ENCODE data around the gene SERPINA9. TPM values are rescaled to one million over a fixed set of nuclear protein-coding genes. Genes with fewer than 3 reads are reported as not detected.
A peak's percentile ranks its signal among the peaks of the same experiment; 100 is the strongest.

The SERPINA9 gene
- polyA plus RNA-seq, 1 donor from 2014 or later, result 0.63 TPM

DNA sequence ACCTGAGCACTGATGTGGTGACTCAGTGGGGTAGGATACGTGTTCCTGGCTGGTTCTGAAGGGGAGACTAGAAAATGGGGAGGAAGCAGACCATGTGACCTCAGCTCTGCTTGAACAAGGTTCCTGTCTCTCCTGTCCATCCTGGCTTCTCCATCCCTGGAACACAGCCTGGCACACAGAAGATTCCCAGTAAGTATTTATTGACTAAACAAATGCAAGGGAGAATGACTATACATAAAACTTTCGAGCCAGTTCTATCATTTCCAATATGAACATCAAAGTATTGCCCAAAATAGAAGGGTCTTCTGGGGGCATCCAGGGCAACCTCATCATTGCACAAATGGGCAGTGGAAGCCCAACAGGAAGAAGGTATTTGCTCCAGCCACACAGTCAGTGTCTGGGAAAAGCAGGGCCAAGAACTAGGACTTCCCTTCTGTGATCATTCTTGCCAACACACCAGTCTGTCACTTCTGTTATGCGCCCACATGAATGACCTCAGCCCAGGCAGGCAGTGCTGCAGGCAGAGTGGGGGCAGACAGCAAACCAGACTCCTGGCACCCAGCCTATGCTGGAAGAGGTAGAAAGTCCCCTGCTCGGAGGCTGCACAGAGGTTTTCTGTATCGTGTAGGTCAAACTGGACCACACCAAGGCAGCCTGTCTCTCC is 5.6 kb upstream of the SERPINA9 start:
- Mint-ChIP-seq H3K27ac (no peak overlapping the region), H3K4me1 (peaks cover 14 to 21% (median 17%) of the 10 kb centered on the region in 3 donors), H3K36me3 (peaks cover 5% of the 10 kb centered on the region), H3K4me3 (peak overlapping the region in 1 of 4 donors; percentile 63), H3K27me3 (peaks cover 15% of the 10 kb centered on the region), H3K9me3 (peaks cover 0 to 22% (median 13%) of the 10 kb centered on the region in 3 donors)

GRCh38 chr14:94480809-94481208 is 4.8 kb upstream of the SERPINA9 start:
- H3K27ac Mint-ChIP-seq, result no peak overlapping the region
- peaks cover 0 to 22% (median 13%) of the 10 kb centered on the region in 3 donors for H3K9me3 Mint-ChIP-seq
- no peak overlapping the region for H3K4me3 Mint-ChIP-seq
- peaks cover 5% of the 10 kb centered on the region for H3K36me3 Mint-ChIP-seq
- H3K4me1 Mint-ChIP-seq, result peaks cover 13 to 16% (median 14%) of the 10 kb centered on the region in 3 donors
- H3K27me3 Mint-ChIP-seq, result peaks cover 8% of the 10 kb centered on the region

DNA sequence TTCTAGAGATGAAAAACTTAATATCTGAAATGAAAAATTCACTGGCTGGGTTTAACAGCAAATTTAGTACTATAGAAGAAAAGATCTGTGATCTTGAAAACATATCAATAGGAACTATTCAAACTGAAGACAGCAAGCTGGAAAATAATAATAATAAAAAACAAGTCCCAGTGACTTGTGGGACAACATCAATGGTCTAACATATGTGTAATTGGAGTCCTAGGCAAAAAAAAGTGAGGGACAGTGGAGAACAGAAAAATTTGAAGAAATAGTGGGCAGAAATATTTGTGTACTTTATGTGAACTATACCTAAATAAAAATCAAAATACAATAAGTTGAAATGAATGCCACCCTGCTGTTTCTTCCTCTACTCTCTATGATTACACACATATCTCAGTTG is 2.4 kb upstream of the SERPINA9 start:
- H3K27me3 Mint-ChIP-seq, result peaks cover 4% of the 10 kb centered on the region
- H3K36me3 Mint-ChIP-seq, result peaks cover 3% of the 10 kb centered on the region
- peaks cover 8 to 13% (median 9%) of the 10 kb centered on the region in 3 donors for H3K4me1 Mint-ChIP-seq
- H3K9me3 Mint-ChIP-seq, result peaks cover 0 to 15% (median 13%) of the 10 kb centered on the region in 3 donors
- no peak overlapping the region for H3K27ac Mint-ChIP-seq
- H3K4me3 Mint-ChIP-seq, result no peak overlapping the region

- Mint-ChIP-seq H3K4me1 (peaks cover 0 to 15% (median 12%) of the 10 kb centered on the region in 3 donors), H3K27ac (no peak overlapping the region), H3K36me3 (peaks cover 3% of the 10 kb centered on the region), H3K4me3 (no peak overlapping the region), H3K9me3 (peaks cover 2 to 16% (median 13%) of the 10 kb centered on the region in 3 donors), H3K27me3 (peaks cover 4% of the 10 kb centered on the region)
Observed at GRCh38 chr14:94474581-94475031, 1.4 kb downstream of the SERPINA9 start.

DNA sequence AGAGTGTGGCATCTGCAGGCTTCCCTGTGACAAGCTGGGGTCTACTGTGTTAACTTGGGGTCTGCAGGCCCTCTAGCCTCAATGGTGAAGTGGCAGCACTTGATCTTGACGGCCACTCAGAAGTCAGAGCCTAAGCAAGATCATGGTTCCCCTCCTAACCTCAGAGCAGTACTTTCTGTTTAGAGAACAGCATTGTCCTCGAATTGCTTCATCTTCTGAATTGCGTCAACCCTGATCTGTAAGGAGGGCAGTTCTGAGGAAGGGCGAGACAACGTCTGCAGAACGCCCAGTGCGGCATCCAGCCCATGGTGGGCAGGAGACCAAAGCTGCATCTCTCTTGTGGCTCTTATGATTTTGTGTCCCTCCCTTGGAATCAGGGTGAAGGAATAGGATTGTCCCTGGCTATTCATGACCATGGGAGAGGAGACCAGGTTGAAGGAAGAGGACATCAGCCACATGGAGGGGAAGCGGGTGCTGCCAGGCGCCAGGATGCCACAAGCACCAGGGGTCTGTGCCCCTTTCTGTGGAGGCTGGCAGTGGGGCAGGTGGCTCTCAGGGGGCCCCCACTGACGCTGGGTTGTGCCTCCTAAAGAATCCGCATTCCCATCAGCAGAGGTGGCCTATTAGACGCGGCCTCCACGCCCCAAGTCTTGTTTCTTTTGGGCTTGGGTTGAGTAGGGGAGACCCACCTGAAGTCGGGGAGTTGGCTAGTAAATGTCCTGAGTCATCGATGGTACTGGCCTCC is 2.2 kb downstream of the SERPINA9 start:
- peaks cover 4% of the 10 kb centered on the region for H3K27me3 Mint-ChIP-seq
- H3K4me3 Mint-ChIP-seq, result peak overlapping the region in 3 of 4 donors; percentile 17 to 73 (median 58)
- H3K27ac Mint-ChIP-seq, result no peak overlapping the region
- H3K9me3 Mint-ChIP-seq, result peaks cover 2 to 11% (median 6%) of the 10 kb centered on the region in 3 donors
- peaks cover 0 to 15% (median 12%) of the 10 kb centered on the region in 3 donors for H3K4me1 Mint-ChIP-seq
- peaks cover 2% of the 10 kb centered on the region for H3K36me3 Mint-ChIP-seq

GRCh38 chr14:94472842-94473241 is 3.2 kb downstream of the SERPINA9 start:
- H3K36me3 Mint-ChIP-seq, result no peaks in the 10 kb centered on the region
- H3K9me3 Mint-ChIP-seq, result peaks cover 0 to 5% (median 2%) of the 10 kb centered on the region in 3 donors
- no peak overlapping the region for H3K27ac Mint-ChIP-seq
- H3K27me3 Mint-ChIP-seq, result peaks cover 4% of the 10 kb centered on the region
- peaks cover 0 to 15% (median 12%) of the 10 kb centered on the region in 3 donors for H3K4me1 Mint-ChIP-seq
- peak overlapping the region in 1 of 4 donors; percentile 49 for H3K4me3 Mint-ChIP-seq

GRCh38 chr14:94471045-94471444 is 5.0 kb downstream of the SERPINA9 start:
- Mint-ChIP-seq H3K4me3 (no peak overlapping the region), H3K36me3 (peaks cover 3% of the 10 kb centered on the region), H3K4me1 (peaks cover 0 to 15% (median 12%) of the 10 kb centered on the region in 3 donors), H3K27ac (no peak overlapping the region), H3K9me3 (peaks cover 0 to 7% (median 5%) of the 10 kb centered on the region in 3 donors), H3K27me3 (peaks cover 4% of the 10 kb centered on the region)

DNA sequence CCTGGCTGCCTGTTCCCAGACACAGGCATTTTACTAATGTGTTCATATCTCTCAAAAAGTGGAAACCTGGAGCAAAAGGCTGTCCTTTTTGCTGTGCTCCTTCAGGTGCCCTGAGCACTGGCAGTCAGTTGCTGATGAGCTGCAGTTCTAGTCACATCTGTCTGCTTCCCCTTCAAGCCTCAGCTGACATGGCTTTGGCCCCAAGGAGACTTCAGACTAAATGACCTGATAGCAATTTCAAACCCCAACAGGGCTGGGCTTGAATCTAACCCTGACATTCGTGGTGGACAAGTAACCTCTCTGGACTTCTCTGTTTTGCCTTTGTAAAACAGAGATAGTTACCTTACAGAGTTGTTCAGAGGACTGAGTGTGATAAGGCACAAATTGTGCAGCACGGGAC is 5.7 kb downstream of the SERPINA9 start:
- H3K36me3 Mint-ChIP-seq, result peaks cover 3% of the 10 kb centered on the region
- H3K4me1 Mint-ChIP-seq, result peaks cover 0 to 15% (median 12%) of the 10 kb centered on the region in 3 donors
- H3K27me3 Mint-ChIP-seq, result peaks cover 4% of the 10 kb centered on the region
- H3K9me3 Mint-ChIP-seq, result peaks cover 0 to 9% (median 5%) of the 10 kb centered on the region in 3 donors
- H3K27ac Mint-ChIP-seq, result no peak overlapping the region
- H3K4me3 Mint-ChIP-seq, result no peak overlapping the region

- Mint-ChIP-seq H3K27ac (no peak overlapping the region), H3K36me3 (peaks cover 3% of the 10 kb centered on the region), H3K9me3 (peaks cover 0 to 9% (median 5%) of the 10 kb centered on the region in 3 donors), H3K4me3 (no peak overlapping the region), H3K4me1 (peaks cover 0 to 15% (median 12%) of the 10 kb centered on the region in 3 donors), H3K27me3 (peaks cover 4% of the 10 kb centered on the region)
Observed at GRCh38 chr14:94469261-94469660, 6.7 kb downstream of the SERPINA9 start.

- peaks cover 0 to 9% (median 8%) of the 10 kb centered on the region in 3 donors for H3K4me1 Mint-ChIP-seq
- H3K4me3 Mint-ChIP-seq, result peak overlapping the region in 2 of 4 donors; percentile 1 to 46
- no peak overlapping the region for H3K27ac Mint-ChIP-seq
- no peaks in the 10 kb centered on the region for H3K27me3 Mint-ChIP-seq
- peaks cover 0 to 9% (median 5%) of the 10 kb centered on the region in 3 donors for H3K9me3 Mint-ChIP-seq
- peaks cover 3% of the 10 kb centered on the region for H3K36me3 Mint-ChIP-seq
Observed at GRCh38 chr14:94467728-94468520, 8.1 kb downstream of the SERPINA9 start.

GRCh38 chr14:94466706-94467370 is 9.2 kb downstream of the SERPINA9 start:
- Mint-ChIP-seq H3K4me1 (no peaks in the 10 kb centered on the region), H3K9me3 (peaks cover 0 to 10% (median 5%) of the 10 kb centered on the region in 3 donors), H3K4me3 (no peak overlapping the region), H3K36me3 (peaks cover 3% of the 10 kb centered on the region), H3K27ac (no peak overlapping the region), H3K27me3 (peaks cover 3% of the 10 kb centered on the region)

GRCh38 chr14:94465042-94465441 is 11.0 kb downstream of the SERPINA9 start:
- Mint-ChIP-seq H3K27ac (no peak overlapping the region), H3K27me3 (peaks cover 10% of the 10 kb centered on the region), H3K4me3 (no peak overlapping the region), H3K9me3 (peaks cover 0 to 14% (median 5%) of the 10 kb centered on the region in 3 donors), H3K36me3 (peaks cover 3% of the 10 kb centered on the region), H3K4me1 (peaks cover 0 to 7% (median 4%) of the 10 kb centered on the region in 3 donors)

DNA sequence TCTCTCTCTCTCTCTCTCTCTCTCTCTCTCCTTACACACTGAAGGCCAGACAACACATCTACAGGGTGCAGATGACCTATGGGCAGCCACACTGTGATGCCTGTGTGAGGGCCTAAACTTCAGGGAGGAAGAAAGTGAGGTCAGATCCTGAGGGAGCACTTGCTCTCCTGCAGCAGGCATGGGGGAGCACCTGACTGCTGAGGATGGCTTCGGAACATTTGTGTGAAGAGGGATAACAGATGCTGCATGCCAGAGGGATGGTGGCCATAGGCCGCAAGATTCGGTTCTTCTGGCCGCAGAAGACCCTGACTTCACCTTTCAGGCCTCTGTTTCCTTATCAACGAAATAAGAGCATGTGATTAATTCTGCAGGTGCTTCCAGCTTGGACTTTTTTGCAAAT is 11.7 kb downstream of the SERPINA9 start:
- no peak overlapping the region for H3K4me3 Mint-ChIP-seq
- peaks cover 0 to 14% (median 5%) of the 10 kb centered on the region in 3 donors for H3K9me3 Mint-ChIP-seq
- peaks cover 10% of the 10 kb centered on the region for H3K27me3 Mint-ChIP-seq
- H3K4me1 Mint-ChIP-seq, result peaks cover 0 to 7% (median 4%) of the 10 kb centered on the region in 3 donors
- H3K36me3 Mint-ChIP-seq, result peaks cover 3% of the 10 kb centered on the region
- H3K27ac Mint-ChIP-seq, result no peak overlapping the region

All from IgD-negative memory B cell (primary cell).